ENCODE results near the gene FAM120B.

The FAM120B gene

GRCh38 chr6:170438402-170438753, 131.8 kb downstream of the FAM120B start:
- Histone ChIP-seq H3K9ac (ENCODE audit: low read depth, low read length) (no peak overlapping the region), H3K4me1 (ENCODE audit: control insufficient read depth, insufficient read depth, low read length) (peaks cover 6% of the 10 kb centered on the region), H3K4me3 (ENCODE audit: low read depth, low read length) (no peak overlapping the region), H3K36me3 (ENCODE audit: control insufficient read depth, insufficient read depth, low read length) (peaks cover 3% of the 10 kb centered on the region), H3K9me3 (ENCODE audit: control insufficient read depth, insufficient read depth, low read length) (no peaks in the 10 kb centered on the region), H3K27me3 (ENCODE audit: control insufficient read depth, insufficient read depth, low read length) (peaks cover 2% of the 10 kb centered on the region)

- H3K4me3 ChIP-seq (ENCODE audit: low read depth, low read length), result no peak overlapping the region
- H3K27me3 ChIP-seq (ENCODE audit: control insufficient read depth, insufficient read depth, low read length), result peaks cover 2% of the 10 kb centered on the region
- H3K9me3 ChIP-seq (ENCODE audit: control insufficient read depth, insufficient read depth, low read length), result no peaks in the 10 kb centered on the region
- peaks cover 6% of the 10 kb centered on the region for H3K4me1 ChIP-seq (ENCODE audit: control insufficient read depth, insufficient read depth, low read length)
- no peaks in the 10 kb centered on the region for H3K36me3 ChIP-seq (ENCODE audit: control insufficient read depth, insufficient read depth, low read length)
- no peak overlapping the region for H3K9ac ChIP-seq (ENCODE audit: low read depth, low read length)
These were observed 132.3 kb downstream of the FAM120B start for GRCh38 chr6:170438861-170439260.

GRCh38 chr6:170439366-170440361, 133.1 kb downstream of the FAM120B start:
- Histone ChIP-seq H3K9ac (ENCODE audit: low read depth, low read length) (no peak overlapping the region), H3K9me3 (ENCODE audit: control insufficient read depth, insufficient read depth, low read length) (no peaks in the 10 kb centered on the region), H3K27me3 (ENCODE audit: control insufficient read depth, insufficient read depth, low read length) (peaks cover 2% of the 10 kb centered on the region), H3K4me1 (ENCODE audit: control insufficient read depth, insufficient read depth, low read length) (peaks cover 6% of the 10 kb centered on the region), H3K36me3 (ENCODE audit: control insufficient read depth, insufficient read depth, low read length) (no peaks in the 10 kb centered on the region), H3K4me3 (ENCODE audit: low read depth, low read length) (no peak overlapping the region)

GRCh38 chr6:170440437-170440836, 133.9 kb downstream of the FAM120B start:
- Histone ChIP-seq H3K9me3 (ENCODE audit: control insufficient read depth, insufficient read depth, low read length) (no peaks in the 10 kb centered on the region), H3K4me1 (ENCODE audit: control insufficient read depth, insufficient read depth, low read length) (peaks cover 6% of the 10 kb centered on the region), H3K4me3 (ENCODE audit: low read depth, low read length) (no peak overlapping the region), H3K27me3 (ENCODE audit: control insufficient read depth, insufficient read depth, low read length) (peaks cover 2% of the 10 kb centered on the region), H3K36me3 (ENCODE audit: control insufficient read depth, insufficient read depth, low read length) (no peaks in the 10 kb centered on the region), H3K9ac (ENCODE audit: low read depth, low read length) (no peak overlapping the region)

- Histone ChIP-seq H3K4me3 (ENCODE audit: low read depth, low read length) (no peak overlapping the region), H3K9ac (ENCODE audit: low read depth, low read length) (no peak overlapping the region), H3K4me1 (ENCODE audit: control insufficient read depth, insufficient read depth, low read length) (peaks cover 6% of the 10 kb centered on the region), H3K27me3 (ENCODE audit: control insufficient read depth, insufficient read depth, low read length) (peaks cover 2% of the 10 kb centered on the region), H3K36me3 (ENCODE audit: control insufficient read depth, insufficient read depth, low read length) (no peaks in the 10 kb centered on the region), H3K9me3 (ENCODE audit: control insufficient read depth, insufficient read depth, low read length) (no peaks in the 10 kb centered on the region)
These were observed 134.8 kb downstream of the FAM120B start for GRCh38 chr6:170441316-170441715.

- no peaks in the 10 kb centered on the region for H3K9me3 ChIP-seq (ENCODE audit: control insufficient read depth, insufficient read depth, low read length)
- H3K36me3 ChIP-seq (ENCODE audit: control insufficient read depth, insufficient read depth, low read length), result no peaks in the 10 kb centered on the region
- H3K4me1 ChIP-seq (ENCODE audit: control insufficient read depth, insufficient read depth, low read length), result peaks cover 6% of the 10 kb centered on the region
- H3K4me3 ChIP-seq (ENCODE audit: low read depth, low read length), result no peak overlapping the region
- peaks cover 2% of the 10 kb centered on the region for H3K27me3 ChIP-seq (ENCODE audit: control insufficient read depth, insufficient read depth, low read length)
- no peak overlapping the region for H3K9ac ChIP-seq (ENCODE audit: low read depth, low read length)
These were observed 136.0 kb downstream of the FAM120B start for GRCh38 chr6:170442596-170442995.

GRCh38 chr6:170443151-170443662, 136.6 kb downstream of the FAM120B start:
- Histone ChIP-seq H3K4me3 (ENCODE audit: low read depth, low read length) (no peak overlapping the region), H3K9me3 (ENCODE audit: control insufficient read depth, insufficient read depth, low read length) (no peaks in the 10 kb centered on the region), H3K27me3 (ENCODE audit: control insufficient read depth, insufficient read depth, low read length) (no peaks in the 10 kb centered on the region), H3K9ac (ENCODE audit: low read depth, low read length) (no peak overlapping the region), H3K4me1 (ENCODE audit: control insufficient read depth, insufficient read depth, low read length) (peaks cover 2% of the 10 kb centered on the region), H3K36me3 (ENCODE audit: control insufficient read depth, insufficient read depth, low read length) (no peaks in the 10 kb centered on the region)

- no peaks in the 10 kb centered on the region for H3K36me3 ChIP-seq (ENCODE audit: control insufficient read depth, insufficient read depth, low read length)
- no peaks in the 10 kb centered on the region for H3K9me3 ChIP-seq (ENCODE audit: control insufficient read depth, insufficient read depth, low read length)
- no peak overlapping the region for H3K4me3 ChIP-seq (ENCODE audit: low read depth, low read length)
- H3K27me3 ChIP-seq (ENCODE audit: control insufficient read depth, insufficient read depth, low read length), result no peaks in the 10 kb centered on the region
- H3K9ac ChIP-seq (ENCODE audit: low read depth, low read length), result no peak overlapping the region
- peaks cover under 1% of the 10 kb centered on the region for H3K4me1 ChIP-seq (ENCODE audit: control insufficient read depth, insufficient read depth, low read length)
These were observed 137.6 kb downstream of the FAM120B start for GRCh38 chr6:170444056-170444591.

- no peaks in the 10 kb centered on the region for H3K4me1 ChIP-seq (ENCODE audit: control insufficient read depth, insufficient read depth, low read length)
- H3K9me3 ChIP-seq (ENCODE audit: control insufficient read depth, insufficient read depth, low read length), result no peaks in the 10 kb centered on the region
- H3K9ac ChIP-seq (ENCODE audit: low read depth, low read length), result no peak overlapping the region
- no peaks in the 10 kb centered on the region for H3K27me3 ChIP-seq (ENCODE audit: control insufficient read depth, insufficient read depth, low read length)
- H3K36me3 ChIP-seq (ENCODE audit: control insufficient read depth, insufficient read depth, low read length), result no peaks in the 10 kb centered on the region
- no peak overlapping the region for H3K4me3 ChIP-seq (ENCODE audit: low read depth, low read length)
These were observed 138.3 kb downstream of the FAM120B start for GRCh38 chr6:170444811-170445211.

GRCh38 chr6:170445487-170445886, 138.9 kb downstream of the FAM120B start:
- H3K9me3 ChIP-seq (ENCODE audit: control insufficient read depth, insufficient read depth, low read length), result no peaks in the 10 kb centered on the region
- H3K9ac ChIP-seq (ENCODE audit: low read depth, low read length), result no peak overlapping the region
- no peaks in the 10 kb centered on the region for H3K27me3 ChIP-seq (ENCODE audit: control insufficient read depth, insufficient read depth, low read length)
- H3K36me3 ChIP-seq (ENCODE audit: control insufficient read depth, insufficient read depth, low read length), result no peaks in the 10 kb centered on the region
- no peaks in the 10 kb centered on the region for H3K4me1 ChIP-seq (ENCODE audit: control insufficient read depth, insufficient read depth, low read length)
- no peak overlapping the region for H3K4me3 ChIP-seq (ENCODE audit: low read depth, low read length)

- no peak overlapping the region for H3K9ac ChIP-seq (ENCODE audit: low read depth, low read length)
- no peaks in the 10 kb centered on the region for H3K27me3 ChIP-seq (ENCODE audit: control insufficient read depth, insufficient read depth, low read length)
- no peaks in the 10 kb centered on the region for H3K36me3 ChIP-seq (ENCODE audit: control insufficient read depth, insufficient read depth, low read length)
- no peak overlapping the region for H3K4me3 ChIP-seq (ENCODE audit: low read depth, low read length)
- no peaks in the 10 kb centered on the region for H3K4me1 ChIP-seq (ENCODE audit: control insufficient read depth, insufficient read depth, low read length)
- no peaks in the 10 kb centered on the region for H3K9me3 ChIP-seq (ENCODE audit: control insufficient read depth, insufficient read depth, low read length)
These were observed 139.4 kb downstream of the FAM120B start for GRCh38 chr6:170445971-170446370.
